HCT116 (cell line): Measurements from ENCODE around the gene RNASET2. TPM values are rescaled to one million over a fixed set of nuclear protein-coding genes. Genes with fewer than 3 reads are reported as not detected.
"Not testable (repeated sequence)": the region's sequence is repeated elsewhere in the genome, so short reads cannot be mapped to it uniquely, and the experiment has no call there.

Source experiments
- ATAC-seq: fragments of 200-7000 bp; cut with Tn5 transposase; 2 replicates; pipeline ENCODE4 v1.9.1; 2020; ENCODE audit warnings: mild to moderate bottlenecking, moderate library complexity
- BruUV-seq: library from RNA; stranded (reverse); fragments of 400-500 nt; replicated peaks from 2 replicates; lab custom pipeline; 2021; lab: Mats Ljungman, UMichigan
- CTCF ChIA-PET: fragments of 300-600 bp; sonication (Branson Sonifier 250); formaldehyde crosslinking; loops from one replicate; lab custom pipeline; 2021; ENCODE audit warnings: antibody characterized with exemption; lab: Charles Lee
- POLR2A ChIA-PET: fragments of 300-600, 350-600 bp; sonication (Branson Sonifier 250); formaldehyde crosslinking; loops from one replicate; lab custom pipeline; 2021; ENCODE audit warnings: antibody characterized with exemption; lab: Charles Lee
- RAD21 ChIA-PET, 2 experiments: fragments of 300-600 bp; sonication (Branson Sonifier 250); formaldehyde crosslinking; loops; one replicate each; lab custom pipeline; 2023; ENCODE audit warnings: low total read pairs in 2 of 2; ENCODE audit not compliant: uncharacterized antibody in 2 of 2, unreplicated experiment in 2 of 2, low non-redundant PET in 1 of 2; lab: Charles Lee
- DNase-seq: peaks from one replicate; pipeline ENCODE4 v3.0.0-alpha.2; 2010; ENCODE audit warnings: low read depth, low spot score
- H2AFZ ChIP-seq: fragments of 200-600 bp; shearing (Covaris generic), sonication (generic); 2 replicates; pipeline ENCODE4 v1.6.1; 2017; ENCODE audit warnings: low read depth, mixed run types, mixed read lengths, antibody characterized with exemption, low read length; ENCODE audit not compliant: poor library complexity, severe bottlenecking
- H3K27ac ChIP-seq: 2 replicates; pipeline ENCODE4 v1.5.1; 2012; ENCODE audit warnings: low read depth, low read length
- H3K27me3 ChIP-seq: fragments of 200-600 bp; sonication (generic); 2 replicates; pipeline ENCODE4 v1.6.1; 2016; ENCODE audit warnings: mixed run types, low read length, mixed read lengths; ENCODE audit not compliant: insufficient read depth
- H3K36me3 ChIP-seq, 2 experiments: fragments of 200-500 bp in 1 of 2; fragments of 200-600 bp in 1 of 2; sonication (Bioruptor generic) in 1 of 2; sonication (generic) in 1 of 2; 2 replicates each; pipeline versions ENCODE4 v1.5.1 to v1.6.1; 2014 to 2016; ENCODE audit warnings: low read length in 2 of 2, inconsistent platforms in 1 of 2, mixed read lengths in 1 of 2, mixed run types in 1 of 2; ENCODE audit not compliant: insufficient read depth in 2 of 2, control insufficient read depth in 1 of 2
- H3K4me1 ChIP-seq, 2 experiments: fragments of 200-600 bp in 1 of 2; sonication (generic) in 1 of 2; 2 replicates each; pipeline versions ENCODE4 v1.5.1 to v1.6.1; 2012 to 2017; ENCODE audit warnings: low read length in 2 of 2, inconsistent platforms in 1 of 2, mild to moderate bottlenecking in 1 of 2, mixed read lengths in 1 of 2, mixed run types in 1 of 2, moderate library complexity in 1 of 2; ENCODE audit not compliant: insufficient read depth in 2 of 2, control insufficient read depth in 1 of 2
- H3K4me2 ChIP-seq: fragments of 200-600 bp; sonication (generic); 2 replicates; pipeline ENCODE4 v1.6.1; 2017; ENCODE audit warnings: mixed run types, low read length, mixed read lengths
- H3K4me3 ChIP-seq, 2 experiments: fragments of 200-600 bp in 1 of 2; sonication (generic) in 1 of 2; replicated peaks in 1 of 2; 2 replicates each; pipeline ENCODE4 v1.5.1; 2011 to 2016; ENCODE audit warnings: low read length in 2 of 2, control low read depth in 1 of 2, low read depth in 1 of 2, mild to moderate bottlenecking in 1 of 2, mixed read lengths in 1 of 2, mixed run types in 1 of 2
- H3K79me2 ChIP-seq: fragments of 200-600 bp; sonication (generic); 2 replicates; pipeline ENCODE4 v1.6.1; 2017; ENCODE audit warnings: mild to moderate bottlenecking, mixed run types, low read length, moderate library complexity, mixed read lengths; ENCODE audit not compliant: insufficient read depth
- H3K9ac ChIP-seq: fragments of 200-600 bp; sonication (generic); 2 replicates; pipeline ENCODE4 v1.6.1; 2016; ENCODE audit warnings: low read length, mixed read lengths
- H3K9me2 ChIP-seq: fragments of 200-600 bp; sonication (generic), shearing (Covaris generic); 2 replicates; pipeline ENCODE4 v1.6.1; 2017; ENCODE audit warnings: mixed run types, mild to moderate bottlenecking, moderate library complexity; ENCODE audit not compliant: insufficient read depth
- H3K9me3 ChIP-seq, 2 experiments: fragments of 200-500 bp in 1 of 2; fragments of 200-600 bp in 1 of 2; sonication (Bioruptor generic) in 1 of 2; sonication (generic) in 1 of 2; 2 replicates each; pipeline ENCODE4 v1.6.1; 2014 to 2017; ENCODE audit warnings: low read length in 2 of 2, mixed read lengths in 2 of 2, inconsistent platforms in 1 of 2, low read depth in 1 of 2, mild to moderate bottlenecking in 1 of 2, mixed run types in 1 of 2, moderate library complexity in 1 of 2; ENCODE audit not compliant: control insufficient read depth in 1 of 2, insufficient read depth in 1 of 2
- H4K20me1 ChIP-seq: fragments of 200-600 bp; sonication (generic), shearing (Covaris generic); 2 replicates; pipeline ENCODE4 v1.6.1; 2017; ENCODE audit warnings: mixed run types, mild to moderate bottlenecking, moderate library complexity; ENCODE audit not compliant: insufficient read depth
- FOSL1 ChIP-seq: IDR thresholded peaks from 2 replicates; pipeline ENCODE4 v1.6.1; 2012; ENCODE audit warnings: low read depth
- POLR2A ChIP-seq: IDR thresholded peaks from 2 replicates; pipeline ENCODE4 v1.7.0; 2011; ENCODE audit warnings: borderline replicate concordance; ENCODE audit not compliant: insufficient read depth, insufficient read length; ENCODE audit errors: extremely low read depth
- POLR2AphosphoS5 ChIP-seq: IDR thresholded peaks from 2 replicates; pipeline ENCODE4 v1.6.1; 2011; ENCODE audit warnings: mild to moderate bottlenecking, low read depth, low read length, moderate library complexity
- RAD21 ChIP-seq: IDR thresholded peaks from 2 replicates; pipeline ENCODE4 v1.6.1; 2012; ENCODE audit warnings: low read depth, mild to moderate bottlenecking
- SIN3A ChIP-seq: IDR thresholded peaks from 2 replicates; pipeline ENCODE4 v1.6.1; 2012; ENCODE audit warnings: low read depth
- YY1 ChIP-seq: IDR thresholded peaks from 2 replicates; pipeline ENCODE4 v1.6.1; 2011; ENCODE audit warnings: low read length, low read depth, moderate library complexity, mild to moderate bottlenecking; ENCODE audit not compliant: insufficient replicate concordance; ENCODE audit errors: extremely low read depth
- intact Hi-C: fragments of 100-400 bp; cut with micrococcal nuclease; formaldehyde crosslinking; loops from 2 replicates; pipeline ENCODE4 v1.10.0; 2022
- total RNA-seq: library from RNA; stranded (reverse); gene quantifications from one replicate; pipeline ENCODE4 v1.2.1, GENCODE V29; 2021; ENCODE audit not compliant: unreplicated experiment
- TF ChIP-seq, protein P1 (sequence below), 3 experiments: fragments of 200-600 bp in 1 of 3; sonication (generic) in 1 of 3; IDR thresholded peaks in 2 of 3; conservative IDR thresholded peaks in 1 of 3; 2 replicates each; pipeline ENCODE4 v1.5.1; 2012 to 2017; ENCODE audit warnings: low read depth in 2 of 3, low read length in 2 of 3, antibody characterized with exemption in 1 of 3, borderline replicate concordance in 1 of 3, control low read depth in 1 of 3, mild to moderate bottlenecking in 1 of 3, mixed read lengths in 1 of 3, mixed run types in 1 of 3, moderate library complexity in 1 of 3; ENCODE audit not compliant: insufficient read depth in 1 of 3

The RNASET2 gene
- total RNA-seq, 1 experiment from 2014 or later, result 32.8 TPM

DNA sequence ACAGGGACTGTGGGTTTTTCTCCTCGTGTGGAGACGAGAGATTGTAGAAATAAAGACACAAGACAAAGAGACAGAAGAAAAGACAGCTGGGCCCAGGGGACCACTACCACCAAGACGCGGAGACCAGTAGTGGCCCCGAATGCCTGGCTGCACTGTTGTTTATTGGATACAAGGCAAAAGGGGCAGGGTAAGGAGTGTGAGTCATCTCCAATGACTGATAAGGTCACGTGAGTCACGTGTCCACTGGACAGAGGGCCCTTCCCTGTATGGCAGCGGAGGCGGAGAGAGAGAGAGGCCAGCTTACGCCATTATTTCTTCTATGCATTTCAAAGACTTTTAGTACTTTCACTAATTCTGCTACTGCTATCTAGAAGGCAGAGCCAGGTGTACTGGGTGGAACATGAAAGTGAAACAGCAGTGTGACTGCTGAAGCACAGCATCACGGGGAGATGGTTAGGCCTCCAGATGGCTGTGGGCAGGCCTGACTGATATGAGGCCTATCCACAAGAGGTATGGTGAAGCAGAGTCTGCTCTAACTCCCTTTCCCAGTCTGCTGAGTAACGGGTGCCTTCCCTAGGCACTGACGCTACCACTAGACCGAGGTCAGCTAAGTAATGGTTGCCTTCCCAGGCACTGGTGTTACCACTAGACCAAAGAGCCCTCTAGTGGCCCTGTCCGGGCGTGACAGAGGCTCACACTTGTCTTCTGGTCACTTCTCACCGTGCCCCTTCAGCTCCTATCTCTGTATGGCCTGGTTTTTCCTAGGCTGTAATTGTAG is 5.3 kb downstream of the RNASET2 start:
- CTCF ChIA-PET, result interaction anchor here (0.6 to 2.9 kb wide), 6 partner anchors 10 to 494 kb away, joined by 3 to 21 read pairs (median 4); no protein-coding TSS in a partner anchor
- H3K27me3 ChIP-seq, H3K27ac ChIP-seq, H3K9me2 ChIP-seq, H3K79me2 ChIP-seq: not testable (repeated sequence)
- ATAC-seq, result peak; percentile 73
- peak; percentile 28 for DNase-seq
- intact Hi-C loops, result loop anchor here (1.0 to 2.0 kb wide), 2 partner anchors 164 to 176 kb away; no protein-coding TSS in a partner anchor
- TF ChIP-seq RAD21 (peak; percentile 73), YY1 (peak; percentile 9)
- TF ChIP-seq, protein P1, sequence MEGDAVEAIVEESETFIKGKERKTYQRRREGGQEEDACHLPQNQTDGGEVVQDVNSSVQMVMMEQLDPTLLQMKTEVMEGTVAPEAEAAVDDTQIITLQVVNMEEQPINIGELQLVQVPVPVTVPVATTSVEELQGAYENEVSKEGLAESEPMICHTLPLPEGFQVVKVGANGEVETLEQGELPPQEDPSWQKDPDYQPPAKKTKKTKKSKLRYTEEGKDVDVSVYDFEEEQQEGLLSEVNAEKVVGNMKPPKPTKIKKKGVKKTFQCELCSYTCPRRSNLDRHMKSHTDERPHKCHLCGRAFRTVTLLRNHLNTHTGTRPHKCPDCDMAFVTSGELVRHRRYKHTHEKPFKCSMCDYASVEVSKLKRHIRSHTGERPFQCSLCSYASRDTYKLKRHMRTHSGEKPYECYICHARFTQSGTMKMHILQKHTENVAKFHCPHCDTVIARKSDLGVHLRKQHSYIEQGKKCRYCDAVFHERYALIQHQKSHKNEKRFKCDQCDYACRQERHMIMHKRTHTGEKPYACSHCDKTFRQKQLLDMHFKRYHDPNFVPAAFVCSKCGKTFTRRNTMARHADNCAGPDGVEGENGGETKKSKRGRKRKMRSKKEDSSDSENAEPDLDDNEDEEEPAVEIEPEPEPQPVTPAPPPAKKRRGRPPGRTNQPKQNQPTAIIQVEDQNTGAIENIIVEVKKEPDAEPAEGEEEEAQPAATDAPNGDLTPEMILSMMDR (IDR thresholded peaks at IDR 0.05 in 2 of 3, conservative IDR thresholded peaks at IDR 0.05 in 1 of 3; ENCODE audit: borderline replicate concordance in 1 of 3, insufficient read depth in 1 of 3, low read depth in 2 of 3, low read length in 2 of 3), result peak; percentile 56 to 75 (median 61)
- TF ChIP-seq, all 23 proteins: peak for 3; not testable (repeated sequence) for 20
- H4K20me1 ChIP-seq, POLR2A ChIA-PET, BruUV-seq, H3K9ac ChIP-seq, H2AFZ ChIP-seq, H3K9me3 ChIP-seq, H3K4me3 ChIP-seq: not testable (repeated sequence)
- RAD21 ChIA-PET, result interaction anchor here (1.0 to 1.7 kb wide), 3 partner anchors 164 to 176 kb away, joined by 3 to 6 read pairs (median 3); no protein-coding TSS in a partner anchor
- Histone ChIP-seq H3K36me3 (peaks cover 6 to 16% of the 10 kb centered on the region in 2 experiments; a peak in 1 of 4 replicates), H3K4me2 (peak overlapping the region; percentile 28), H3K4me1 (peaks cover 0 to 12% of the 10 kb centered on the region in 2 experiments; a peak in 1 of 4 replicates)

DNA sequence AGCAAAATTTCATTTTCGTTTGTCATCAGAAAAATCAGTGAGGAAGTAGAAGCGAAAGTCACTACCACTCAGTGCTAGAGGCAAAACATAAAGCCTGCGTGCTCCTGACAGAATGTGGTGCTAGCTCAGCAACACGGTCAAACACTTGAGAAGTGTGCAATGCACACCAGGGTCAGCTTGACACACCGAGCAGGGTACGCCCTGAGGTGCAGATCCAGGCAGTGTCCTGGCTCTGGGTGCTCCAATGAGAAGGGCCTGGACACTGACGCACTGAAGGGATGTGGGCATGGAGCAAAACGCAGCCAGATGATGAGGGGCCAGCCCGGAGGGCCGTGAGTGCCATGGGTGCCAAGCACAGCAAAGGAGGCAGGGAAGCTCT is 5.9 kb downstream of the RNASET2 start:
- H2AFZ ChIP-seq, result no peak overlapping the region
- no peaks in the 10 kb centered on the region for H4K20me1 ChIP-seq
- H3K4me2 ChIP-seq, result no peak overlapping the region
- no TSS peak for BruUV-seq
- no peaks in the 10 kb centered on the region for H3K9me2 ChIP-seq
- DNase-seq, result no peak
- intact Hi-C loops, result loop anchor here (2.0 kb wide), 1 partner anchor 164 kb away; no protein-coding TSS in a partner anchor
- H3K79me2 ChIP-seq, result no peaks in the 10 kb centered on the region
- no peak overlapping the region for H3K4me3 ChIP-seq
- no peaks in the 10 kb centered on the region for H3K9me3 ChIP-seq
- H3K27ac ChIP-seq, result no peak overlapping the region
- no peaks in the 10 kb centered on the region for H3K27me3 ChIP-seq
- ChIA-PET CTCF (interaction anchor here (0.9 to 1.7 kb wide), 3 partner anchors 9 to 175 kb away, joined by 3 to 21 read pairs (median 3); no protein-coding TSS in a partner anchor), POLR2A (no interaction called here), RAD21 (no interaction called here)
- H3K4me1 ChIP-seq, result peaks cover 0 to 10% of the 10 kb centered on the region in 2 experiments; a peak in 1 of 4 replicates
- H3K36me3 ChIP-seq, result peaks cover 9 to 16% of the 10 kb centered on the region in 2 experiments; a peak in 2 of 4 replicates
- ATAC-seq, result no peak
- H3K9ac ChIP-seq, result no peak overlapping the region
- TF ChIP-seq, protein P1 (IDR thresholded peaks at IDR 0.05 in 2 of 3, conservative IDR thresholded peaks at IDR 0.05 in 1 of 3; ENCODE audit: borderline replicate concordance in 1 of 3, insufficient read depth in 1 of 3, low read depth in 2 of 3, low read length in 2 of 3), result no peak
- no peak for TF ChIP-seq FOSL1
- no peak for TF ChIP-seq SIN3A
- no peak for TF ChIP-seq RAD21
- no peak for TF ChIP-seq POLR2A
- no peak for TF ChIP-seq POLR2AphosphoS5
